Tibial nerve (tissue), 4 donors: Measurements from ENCODE around the gene WHAMM. TPM values are rescaled to one million over a fixed set of nuclear protein-coding genes. Genes with fewer than 3 reads are reported as not detected.
"Not testable (repeated sequence)": the region's sequence is repeated elsewhere in the genome, so short reads cannot be mapped to it uniquely, and the experiment has no call there.

Experiments used
- DNase-seq, 2 donors: peaks; one replicate each; pipeline ENCODE4 v3.0.0-alpha.2; 2019; ENCODE audit warnings: low spot score in 2 of 2
- H3K27ac ChIP-seq, 4 donors: fragments of 200-600 bp; sonication (generic) in 3 of 4; one replicate each; pipeline ENCODE4 v1.5.1; 2017 to 2019; ENCODE audit warnings: mild to moderate bottlenecking in 1 of 4
- H3K27me3 ChIP-seq, 2 donors: fragments of 200-600 bp; sonication (generic) in 1 of 2; one replicate each; pipeline versions ENCODE4 v1.5.1 to v1.6.0; 2017 to 2019
- H3K36me3 ChIP-seq, 3 donors: fragments of 200-600 bp; sonication (generic); one replicate each; pipeline ENCODE4 v1.5.1; 2018 to 2019
- H3K4me1 ChIP-seq, 4 donors: fragments of 200-600 bp; sonication (generic) in 3 of 4; one replicate each; pipeline ENCODE4 v1.5.1; 2017 to 2019
- H3K4me3 ChIP-seq, 4 donors: fragments of 200-600 bp; sonication (generic) in 3 of 4; one replicate each; pipeline ENCODE4 v1.5.1; 2017 to 2019; ENCODE audit warnings: mild to moderate bottlenecking in 1 of 4, moderate library complexity in 1 of 4
- H3K9me3 ChIP-seq, 4 donors: fragments of 200-600 bp; sonication (generic) in 3 of 4; one replicate each; pipeline ENCODE4 v1.5.1; 2017 to 2019
- EP300 ChIP-seq, 2 donors: sonication (generic); formaldehyde crosslinking; IDR thresholded peaks; one replicate each; pipeline ENCODE4 v1.6.1; 2017; ENCODE audit warnings: antibody characterized with exemption in 2 of 2, mild to moderate bottlenecking in 1 of 2
- POLR2A ChIP-seq, 2 donors: fragments of 450-650 bp; IDR thresholded peaks; one replicate each; pipeline ENCODE4 v1.6.1; 2017; ENCODE audit warnings: antibody characterized with exemption in 2 of 2, mild to moderate bottlenecking in 2 of 2, moderate library complexity in 2 of 2
- WGBS, 2 donors: methylation state at CpG; one replicate each; pipeline ENCODE4 v1.1.5; 2018; 5-methylcytosine and 5-hydroxymethylcytosine counted together
- total RNA-seq, 4 donors: library from RNA; depleted of rRNA; stranded (reverse); fragments of >200 nt; gene quantifications; one replicate each; pipeline ENCODE4 v1.1.0, GENCODE V29; 2016
- TF ChIP-seq, protein P1 (sequence below), 5 experiments: fragments of 200-600 bp in 3 of 5; fragments of 450-650 bp in 2 of 5; sonication (generic) in 3 of 5; IDR thresholded peaks; one replicate each; pipeline ENCODE4 v1.5.1; 2016 to 2019; ENCODE audit warnings: antibody characterized with exemption in 5 of 5, mild to moderate bottlenecking in 3 of 5, moderate library complexity in 2 of 5

WHAMM gene
- total RNA-seq, 4 donors from 2014 or later: 11.8 to 17.4 (median 13.0) TPM

- peak overlapping the region in 2 of 4 donors; percentile 89 to 90 for H3K4me3 ChIP-seq
- H3K4me1 ChIP-seq: peaks cover 0 to 36% (median 16%) of the 10 kb centered on the region in 4 donors
- TF ChIP-seq EP300 (IDR thresholded peaks at IDR 0.05) (no peak), POLR2A (IDR thresholded peaks at IDR 0.05) (no peak)
- TF ChIP-seq, protein P1, sequence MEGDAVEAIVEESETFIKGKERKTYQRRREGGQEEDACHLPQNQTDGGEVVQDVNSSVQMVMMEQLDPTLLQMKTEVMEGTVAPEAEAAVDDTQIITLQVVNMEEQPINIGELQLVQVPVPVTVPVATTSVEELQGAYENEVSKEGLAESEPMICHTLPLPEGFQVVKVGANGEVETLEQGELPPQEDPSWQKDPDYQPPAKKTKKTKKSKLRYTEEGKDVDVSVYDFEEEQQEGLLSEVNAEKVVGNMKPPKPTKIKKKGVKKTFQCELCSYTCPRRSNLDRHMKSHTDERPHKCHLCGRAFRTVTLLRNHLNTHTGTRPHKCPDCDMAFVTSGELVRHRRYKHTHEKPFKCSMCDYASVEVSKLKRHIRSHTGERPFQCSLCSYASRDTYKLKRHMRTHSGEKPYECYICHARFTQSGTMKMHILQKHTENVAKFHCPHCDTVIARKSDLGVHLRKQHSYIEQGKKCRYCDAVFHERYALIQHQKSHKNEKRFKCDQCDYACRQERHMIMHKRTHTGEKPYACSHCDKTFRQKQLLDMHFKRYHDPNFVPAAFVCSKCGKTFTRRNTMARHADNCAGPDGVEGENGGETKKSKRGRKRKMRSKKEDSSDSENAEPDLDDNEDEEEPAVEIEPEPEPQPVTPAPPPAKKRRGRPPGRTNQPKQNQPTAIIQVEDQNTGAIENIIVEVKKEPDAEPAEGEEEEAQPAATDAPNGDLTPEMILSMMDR (IDR thresholded peaks at IDR 0.05): no peak
- no peak for DNase-seq
- peaks cover 0 to under 1% (median 0%) of the 10 kb centered on the region in 3 donors for H3K36me3 ChIP-seq
- H3K27ac ChIP-seq: peak overlapping the region; percentile 96 to 100 (median 98)
- no peaks in the 10 kb centered on the region for H3K9me3 ChIP-seq
- H3K27me3 ChIP-seq: no peaks in the 10 kb centered on the region
- 77 to 85% methylated on average over 9 of the region's 9 CpGs for WGBS, 2 donors
Measured at GRCh38 chr15:82808634-82809041, 790 bp upstream of the WHAMM start.

- Histone ChIP-seq H3K27ac (peak overlapping the region; percentile 96 to 100 (median 98)), H3K9me3 (no peaks in the 10 kb centered on the region), H3K4me1 (peaks cover 0 to 36% (median 16%) of the 10 kb centered on the region in 4 donors), H3K4me3 (peak overlapping the region; percentile 47 to 90 (median 86)), H3K36me3 (peaks cover 0 to 17% (median 2%) of the 10 kb centered on the region in 3 donors), H3K27me3 (no peaks in the 10 kb centered on the region)
- TF ChIP-seq EP300 (IDR thresholded peaks at IDR 0.05): no peak
- TF ChIP-seq, protein P1 (IDR thresholded peaks at IDR 0.05): peak in 1 of 5 experiments; percentile 3
- DNase-seq: no peak
- WGBS, 2 donors: 0 to 1% methylated on average over 31 to 53 of the region's 81 CpGs
Measured at GRCh38 chr15:82810061-82810889, 847 bp downstream of the WHAMM start.

DNA sequence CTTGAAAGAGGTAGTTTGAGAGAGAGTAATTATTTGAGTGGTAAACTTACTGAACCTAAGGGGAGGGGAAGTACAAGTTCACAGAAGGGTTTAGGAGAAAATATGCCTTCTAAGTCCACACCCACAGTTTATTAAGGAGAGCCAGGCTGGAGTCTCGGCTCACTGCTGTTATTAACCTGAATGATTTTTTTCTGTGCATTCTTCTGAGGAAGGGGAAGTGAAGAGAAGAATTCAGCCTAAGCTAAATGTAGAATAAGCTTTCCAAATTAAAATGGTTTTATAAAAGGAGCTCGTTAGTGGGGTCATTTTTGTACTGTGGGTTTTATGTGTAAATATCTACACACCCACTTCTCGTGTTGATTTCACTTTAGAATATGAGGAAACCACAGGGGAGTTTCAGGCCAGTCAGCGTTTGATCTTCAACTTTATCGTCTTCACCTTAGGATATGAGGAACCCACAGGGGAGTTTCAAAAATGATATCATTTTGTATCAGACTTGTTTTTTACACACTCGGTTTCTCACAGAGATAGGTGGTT, 1.5 kb downstream of the WHAMM start:
- DNase-seq: no peak
- no peaks in the 10 kb centered on the region for H3K9me3 ChIP-seq
- WGBS, 2 donors: 3 to 4% methylated on average over 6 of the region's 6 CpGs
- no peaks in the 10 kb centered on the region for H3K27me3 ChIP-seq
- H3K4me3 ChIP-seq: peak overlapping the region; percentile 47 to 90 (median 86)
- TF ChIP-seq EP300 (IDR thresholded peaks at IDR 0.05): no peak
- TF ChIP-seq, protein P1 (IDR thresholded peaks at IDR 0.05): no peak
- TF ChIP-seq POLR2A (IDR thresholded peaks at IDR 0.05): no peak
- H3K36me3 ChIP-seq: peaks cover 0 to 23% (median 3%) of the 10 kb centered on the region in 3 donors
- peaks cover 0 to 36% (median 16%) of the 10 kb centered on the region in 4 donors for H3K4me1 ChIP-seq
- H3K27ac ChIP-seq: peak overlapping the region; percentile 96 to 100 (median 98)

GRCh38 chr15:82812994-82813393, 3.6 kb downstream of the WHAMM start:
- TF ChIP-seq EP300 (IDR thresholded peaks at IDR 0.05): no peak
- TF ChIP-seq POLR2A (IDR thresholded peaks at IDR 0.05): no peak
- TF ChIP-seq, protein P1 (IDR thresholded peaks at IDR 0.05): no peak
- H3K27ac ChIP-seq: no peak overlapping the region
- DNase-seq: no peak
- peaks cover 3 to 44% (median 10%) of the 10 kb centered on the region in 3 donors for H3K36me3 ChIP-seq
- peaks cover 0 to 36% (median 16%) of the 10 kb centered on the region in 4 donors for H3K4me1 ChIP-seq
- WGBS, 2 donors: 79 to 83% methylated on average over 4 of the region's 4 CpGs
- no peaks in the 10 kb centered on the region for H3K9me3 ChIP-seq
- H3K27me3 ChIP-seq: no peaks in the 10 kb centered on the region
- H3K4me3 ChIP-seq: no peak overlapping the region

DNA sequence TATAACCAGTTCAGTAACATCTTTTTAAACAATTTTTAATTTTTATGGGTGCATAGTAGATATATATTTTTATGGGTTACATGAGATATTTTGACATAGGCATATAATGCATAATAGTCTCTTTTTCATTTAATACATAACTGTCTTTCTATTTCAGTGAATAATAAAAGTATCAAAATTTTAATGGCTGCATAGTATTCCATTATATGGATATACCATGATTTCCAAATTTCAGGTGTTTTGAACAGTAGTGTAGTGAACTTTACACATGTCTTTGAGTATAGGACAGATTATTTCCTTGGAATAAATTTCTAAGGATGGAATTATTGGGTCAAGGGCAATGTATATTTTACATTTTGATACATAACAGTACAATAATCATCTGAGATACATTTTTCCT, 10.7 kb downstream of the WHAMM start:
- Histone ChIP-seq H3K9me3 (no peaks in the 10 kb centered on the region), H3K4me3 (no peak overlapping the region), H3K4me1 (no peaks in the 10 kb centered on the region), H3K27me3 (no peaks in the 10 kb centered on the region), H3K27ac (no peak overlapping the region), H3K36me3 (peaks cover 6 to 90% (median 30%) of the 10 kb centered on the region in 3 donors)
- DNase-seq: no peak
- TF ChIP-seq POLR2A (IDR thresholded peaks at IDR 0.05) (no peak), EP300 (IDR thresholded peaks at IDR 0.05) (no peak)
- TF ChIP-seq, protein P1 (IDR thresholded peaks at IDR 0.05): no peak

- not testable (repeated sequence) for H3K9me3 ChIP-seq, H3K4me3 ChIP-seq, H3K4me1 ChIP-seq, H3K27ac ChIP-seq, DNase-seq, H3K27me3 ChIP-seq
- H3K36me3 ChIP-seq: peaks cover 4 to 90% (median 36%) of the 10 kb centered on the region in 3 donors
- WGBS, 2 donors: 86 to 87% methylated on average over 3 of the region's 3 CpGs
Measured at GRCh38 chr15:82821396-82821795, 12.0 kb downstream of the WHAMM start.

DNA sequence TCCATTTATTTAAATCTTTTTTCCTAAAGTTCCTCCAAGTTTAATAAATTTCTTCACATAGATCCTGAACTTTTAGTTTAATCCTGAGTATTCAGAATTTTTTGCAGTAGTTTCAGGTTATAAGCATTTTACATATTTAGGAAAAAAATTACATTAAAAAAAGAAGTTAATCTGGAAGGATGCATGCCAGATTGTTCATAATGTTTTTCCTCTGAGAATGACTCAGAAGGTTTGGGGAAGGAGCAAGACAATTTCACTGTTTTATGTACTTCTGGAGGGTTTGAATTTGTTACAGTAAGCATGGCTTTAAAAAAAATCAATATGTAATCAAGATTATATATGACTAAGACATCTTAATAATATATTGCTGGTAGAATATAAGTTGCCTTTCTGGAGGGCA, 12.4 kb downstream of the WHAMM start:
- not testable (repeated sequence) for H3K9me3 ChIP-seq, DNase-seq, H3K27me3 ChIP-seq, H3K4me1 ChIP-seq, H3K27ac ChIP-seq, H3K4me3 ChIP-seq
- H3K36me3 ChIP-seq: peaks cover 4 to 90% (median 37%) of the 10 kb centered on the region in 3 donors
